Cardiac muscle cell (in vitro differentiated cells and primary cell): Measurements from ENCODE around the gene CNTNAP2. TPM values are rescaled to one million over a fixed set of nuclear protein-coding genes. Genes with fewer than 3 reads are reported as not detected.

Experiments
- DNase-seq, 2 donors: peaks; one replicate each; pipeline versions ENCODE4 v3.0.0 to v3.0.0-alpha.2; 2010 to 2017; ENCODE audit warnings: low read depth in 1 of 2, low spot score in 1 of 2
- H3K27ac ChIP-seq: fragments of 200-600 bp; sonication (generic); 2 replicates; pipeline ENCODE4 v1.5.1; 2016
- H3K27me3 ChIP-seq: fragments of 200-600 bp; sonication (generic); 2 replicates; pipeline ENCODE4 v1.6.0; 2016; ENCODE audit warnings: control low read depth
- H3K36me3 ChIP-seq: fragments of 200-600 bp; sonication (generic); 2 replicates; pipeline ENCODE4 v1.5.1; 2016; ENCODE audit warnings: control low read depth
- H3K4me1 ChIP-seq: fragments of 200-600 bp; sonication (generic); 2 replicates; pipeline ENCODE4 v1.8.1; 2017; ENCODE audit warnings: low read depth, mild to moderate bottlenecking, mixed run types
- H3K4me3 ChIP-seq: fragments of 200-600 bp; sonication (generic); 2 replicates; pipeline ENCODE4 v1.5.1; 2016; ENCODE audit warnings: mild to moderate bottlenecking
- H3K9me3 ChIP-seq: fragments of 200-600 bp; sonication (generic); 2 replicates; pipeline ENCODE4 v1.5.1; 2017; ENCODE audit warnings: low read depth, mild to moderate bottlenecking, control low read depth
- CTCF ChIP-seq: IDR thresholded peaks from 2 replicates; pipeline ENCODE4 v1.5.1; 2012; ENCODE audit warnings: low read depth, mild to moderate bottlenecking, low read length
- polyA plus RNA-seq: library from polyadenylated mRNA; unstranded; fragments of >200 nt; fragmentation: Nextera tagmentation; extraction: Ambion mirVana; gene quantifications from 2 replicates; pipeline ENCODE4 v1.2.1, GENCODE V29; 2016
- total RNA-seq: library from RNA; depleted of rRNA; stranded (reverse); fragments of >200 nt; gene quantifications from 2 replicates; pipeline ENCODE4 v1.2.3, GENCODE V29; 2016

The CNTNAP2 gene
- total and polyA plus RNA-seq, 2 experiments from 2014 or later: 4.8 to 5.1 TPM

- Histone ChIP-seq H3K9me3 (no peaks in the 10 kb centered on the region), H3K4me1 (no peaks in the 10 kb centered on the region), H3K4me3 (no peak overlapping the region), H3K36me3 (no peaks in the 10 kb centered on the region), H3K27ac (no peak overlapping the region), H3K27me3 (no peaks in the 10 kb centered on the region)
- TF ChIP-seq CTCF: no peak
- no peak for DNase-seq
These were observed 2317.1 kb downstream of the CNTNAP2 start for GRCh38 chr7:148433521-148434180.

- H3K4me1 ChIP-seq: no peaks in the 10 kb centered on the region
- H3K9me3 ChIP-seq: no peaks in the 10 kb centered on the region
- no peak overlapping the region for H3K27ac ChIP-seq
- H3K27me3 ChIP-seq: no peaks in the 10 kb centered on the region
- H3K4me3 ChIP-seq: no peak overlapping the region
- TF ChIP-seq CTCF: no peak
- DNase-seq: no peak
- no peaks in the 10 kb centered on the region for H3K36me3 ChIP-seq
These were observed 2317.7 kb downstream of the CNTNAP2 start for GRCh38 chr7:148434181-148434757.

- no peaks in the 10 kb centered on the region for H3K9me3 ChIP-seq
These were observed 2318.3 kb downstream of the CNTNAP2 start for GRCh38 chr7:148434887-148435286.

GRCh38 chr7:148435715-148436114 is 2319.1 kb downstream of the CNTNAP2 start:
- H3K27me3 ChIP-seq: no peaks in the 10 kb centered on the region
- H3K27ac ChIP-seq: no peak overlapping the region
- DNase-seq: no peak
- H3K4me1 ChIP-seq: no peaks in the 10 kb centered on the region
- no peak for TF ChIP-seq CTCF
- no peak overlapping the region for H3K4me3 ChIP-seq
- no peaks in the 10 kb centered on the region for H3K9me3 ChIP-seq
- no peaks in the 10 kb centered on the region for H3K36me3 ChIP-seq

More at GRCh38 chr7:148434887-148435286, 2318.3 kb downstream of the CNTNAP2 start:
- H3K36me3 ChIP-seq: no peaks in the 10 kb centered on the region
- no peak for DNase-seq
- no peaks in the 10 kb centered on the region for H3K4me1 ChIP-seq
- H3K27me3 ChIP-seq: no peaks in the 10 kb centered on the region
- TF ChIP-seq CTCF: no peak
- H3K4me3 ChIP-seq: no peak overlapping the region
- H3K27ac ChIP-seq: no peak overlapping the region

GRCh38 chr7:148436135-148436534 is 2319.5 kb downstream of the CNTNAP2 start:
- TF ChIP-seq CTCF: no peak
- H3K9me3 ChIP-seq: no peaks in the 10 kb centered on the region
- no peak overlapping the region for H3K27ac ChIP-seq
- DNase-seq: no peak
- H3K36me3 ChIP-seq: no peaks in the 10 kb centered on the region
- H3K4me1 ChIP-seq: no peaks in the 10 kb centered on the region
- H3K4me3 ChIP-seq: no peak overlapping the region
- H3K27me3 ChIP-seq: no peaks in the 10 kb centered on the region
